Activated CD8-positive, alpha-beta memory T cell treated with anti-CD3 and anti-CD28 coated beads for 24 hours (primary cell): ENCODE measurements around the gene ELOVL6.

Experiments used
- DNase-seq: peaks from one replicate; pipeline ENCODE4 v3.0.0-alpha.2; 2020

Gene ELOVL6

GRCh38 chr4:110019153-110019552 lies 179.3 kb downstream of the ELOVL6 start:
- DNase-seq = no peak

DNA sequence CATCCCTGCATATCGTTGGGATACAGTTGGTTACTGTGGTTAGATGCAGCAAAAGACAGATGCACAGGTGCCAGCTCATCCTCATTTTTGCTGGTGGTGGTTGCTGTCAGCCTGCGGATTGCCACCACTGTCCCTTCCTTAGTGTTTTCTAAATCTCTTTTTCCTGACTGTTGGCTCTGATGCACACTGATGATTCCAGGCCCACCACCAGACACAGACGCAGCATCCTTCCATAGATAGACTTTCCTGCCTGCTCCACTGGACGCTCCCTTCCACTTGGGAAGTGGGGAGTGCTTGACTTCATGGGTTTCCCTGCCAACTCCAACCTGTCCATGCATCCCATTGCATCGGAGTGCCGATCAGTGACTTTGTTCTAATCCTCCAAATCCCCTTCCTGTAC lies 184.2 kb downstream of the ELOVL6 start:
- no peak for DNase-seq

- DNase-seq = no peak
Measured at GRCh38 chr4:110012917-110013316, 185.5 kb downstream of the ELOVL6 start.

- no peak for DNase-seq
Measured at GRCh38 chr4:110010797-110011196, 187.6 kb downstream of the ELOVL6 start.

GRCh38 chr4:110009550-110009949 lies 188.9 kb downstream of the ELOVL6 start:
- no peak for DNase-seq

GRCh38 chr4:110008540-110008939 lies 189.9 kb downstream of the ELOVL6 start:
- no peak for DNase-seq

GRCh38 chr4:110007217-110007616 lies 191.2 kb downstream of the ELOVL6 start:
- DNase-seq = no peak

- DNase-seq = no peak
Measured at GRCh38 chr4:110005461-110006056, 192.9 kb downstream of the ELOVL6 start.

GRCh38 chr4:110004556-110004955 lies 193.9 kb downstream of the ELOVL6 start:
- DNase-seq = no peak

GRCh38 chr4:110003401-110004187 lies 194.8 kb downstream of the ELOVL6 start:
- no peak for DNase-seq

DNA sequence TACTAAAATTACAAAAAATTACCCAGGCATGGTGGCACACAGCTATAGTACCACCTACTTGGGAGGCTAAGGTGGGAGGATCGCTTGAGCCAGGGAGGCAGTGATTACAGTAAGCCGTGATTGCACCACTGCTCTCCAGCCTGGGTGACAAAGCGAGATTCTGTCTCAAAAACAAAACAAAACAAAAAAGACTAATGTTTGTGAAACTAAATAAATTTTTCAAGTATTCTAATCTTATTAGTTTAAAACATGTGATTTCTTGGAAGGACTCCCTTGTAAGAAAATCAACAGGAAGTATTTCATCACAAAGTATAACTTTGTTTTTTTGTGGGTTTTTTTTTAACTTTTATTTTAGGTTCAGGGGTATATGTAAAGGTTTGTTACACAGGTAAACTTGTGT lies 196.1 kb downstream of the ELOVL6 start:
- no peak for DNase-seq

GRCh38 chr4:109999585-109999912 lies 198.9 kb downstream of the ELOVL6 start:
- DNase-seq = no peak

DNA sequence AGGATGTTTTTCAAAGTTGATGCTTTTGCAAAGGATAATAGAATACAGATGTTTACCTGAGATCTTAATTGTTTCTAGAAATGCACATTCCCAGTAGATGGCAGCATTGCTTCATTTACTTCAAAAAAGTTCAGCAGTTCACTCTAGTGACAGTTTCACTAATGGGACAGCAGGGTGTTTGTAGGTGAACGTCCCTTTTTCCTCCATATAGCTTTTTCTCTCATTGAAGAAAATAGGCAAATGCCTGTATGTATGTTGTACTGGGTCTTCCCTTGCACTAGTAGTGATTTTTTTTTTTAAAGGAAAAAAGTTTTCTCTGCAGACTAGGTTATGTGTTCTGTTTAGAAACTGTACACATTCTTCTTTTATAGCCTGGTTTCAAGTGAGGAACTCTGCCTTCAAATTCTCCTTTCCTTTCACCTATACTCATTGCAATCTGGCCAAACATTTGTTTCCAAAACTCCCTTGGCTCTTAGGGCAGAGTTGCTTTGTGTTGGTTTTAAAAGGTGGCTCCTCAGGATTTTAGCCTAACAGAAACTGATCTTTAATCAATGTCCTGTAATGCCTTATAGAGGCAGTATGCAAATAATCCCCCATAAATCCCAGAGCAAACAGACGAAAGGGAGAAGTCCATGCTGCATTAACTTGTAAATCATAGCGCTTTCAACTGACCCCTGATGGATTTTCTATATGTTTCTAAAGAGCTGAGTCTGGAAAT lies 199.4 kb downstream of the ELOVL6 start:
- DNase-seq = no peak

GRCh38 chr4:109996526-109996925 lies 201.9 kb downstream of the ELOVL6 start:
- DNase-seq = no peak
